Hepatocyte (in vitro differentiated cells): ENCODE results near the gene PPP1R7.

Experiments used
- CTCF ChIP-seq: fragments of 200-600 bp; sonication (generic); IDR thresholded peaks from 2 replicates; pipeline ENCODE4 v1.5.1; 2016; ENCODE audit warnings: antibody characterized with exemption, mild to moderate bottlenecking; ENCODE audit not compliant: poor library complexity
- EZH2 ChIP-seq: fragments of 200-600 bp; sonication (generic); IDR thresholded peaks from 2 replicates; pipeline ENCODE4 v1.6.1; 2016; ENCODE audit warnings: antibody characterized with exemption, mild to moderate bottlenecking, borderline replicate concordance

GRCh38 chr2:241112046-241112445 lies 38.2 kb upstream of the PPP1R7 start:
- TF ChIP-seq CTCF: no peak
- no peak for TF ChIP-seq EZH2
